PC-9 (cell line): ENCODE results near the gene CAMTA1. TPM values are rescaled to one million over a fixed set of nuclear protein-coding genes. Genes with fewer than 3 reads are reported as not detected.

Experiments used
- BruUV-seq: library from RNA; stranded (reverse); fragments of 400-500 nt; replicated peaks from 2 replicates; lab custom pipeline; 2021; lab: Mats Ljungman, UMichigan
- CTCF ChIA-PET: fragments of 300-600 bp; sonication (Branson Sonifier 250); formaldehyde crosslinking; loops from one replicate; lab custom pipeline; 2022; ENCODE audit warnings: antibody characterized with exemption; lab: Charles Lee
- POLR2A ChIA-PET: fragments of 300-600 bp; sonication (Branson Sonifier 250); formaldehyde crosslinking; loops from one replicate; lab custom pipeline; 2022; ENCODE audit warnings: antibody characterized with exemption; ENCODE audit not compliant: unreplicated experiment; lab: Charles Lee
- DNase-seq, 2 experiments: peaks; one replicate each; pipeline versions ENCODE4 v3.0.0 to v3.0.0-alpha.2; 2015 to 2022; ENCODE audit warnings: mixed read lengths in 1 of 2
- H2AFZ ChIP-seq: fragments of 200-600 bp; sonication (generic); 2 replicates; pipeline ENCODE4 v1.8.1; 2017; ENCODE audit warnings: antibody characterized with exemption
- H3F3A ChIP-seq: fragments of 200-600 bp; sonication (generic); 2 replicates; pipeline ENCODE4 v1.8.1; 2017; ENCODE audit warnings: antibody characterized with exemption, mild to moderate bottlenecking, low read depth; ENCODE audit not compliant: insufficient read depth
- H3K27ac ChIP-seq: fragments of 200-600 bp; sonication (generic); 2 replicates; pipeline ENCODE4 v1.6.1; 2016; ENCODE audit warnings: mixed run types
- H3K27me3 ChIP-seq: fragments of 200-600 bp; sonication (generic); 2 replicates; pipeline ENCODE4 v1.6.1; 2016; ENCODE audit warnings: low read depth, mixed run types; ENCODE audit not compliant: insufficient read depth
- H3K36me3 ChIP-seq: fragments of 200-600 bp; sonication (generic); 2 replicates; pipeline ENCODE4 v1.6.1; 2016; ENCODE audit warnings: low read depth, mixed run types
- H3K4me1 ChIP-seq: fragments of 200-600 bp; sonication (generic); replicated peaks from 2 replicates; pipeline ENCODE4 v1.6.1; 2016; ENCODE audit warnings: mixed run types; ENCODE audit not compliant: insufficient read depth
- H3K4me2 ChIP-seq: fragments of 200-600 bp; sonication (generic); 2 replicates; pipeline ENCODE4 v1.6.1; 2017; ENCODE audit warnings: mixed run types
- H3K4me3 ChIP-seq: fragments of 200-600 bp; sonication (generic); 2 replicates; pipeline ENCODE4 v1.6.1; 2016; ENCODE audit warnings: mixed run types
- H3K79me2 ChIP-seq: fragments of 200-600 bp; sonication (generic); 2 replicates; pipeline ENCODE4 v1.6.1; 2017; ENCODE audit warnings: low read depth, mixed run types
- H3K9me2 ChIP-seq: fragments of 200-600 bp; sonication (generic); 2 replicates; pipeline ENCODE4 v1.8.1; 2017; ENCODE audit warnings: mild to moderate bottlenecking; ENCODE audit not compliant: insufficient read depth
- H3K9me3 ChIP-seq: fragments of 200-600 bp; sonication (generic); 2 replicates; pipeline ENCODE4 v1.8.1; 2016; ENCODE audit warnings: low read depth; ENCODE audit not compliant: insufficient read depth
- H4K20me1 ChIP-seq: fragments of 200-600 bp; sonication (generic); 2 replicates; pipeline ENCODE4 v1.8.1; 2017; ENCODE audit not compliant: insufficient read depth
- EZH2 ChIP-seq: fragments of 200-600 bp; sonication (generic); IDR thresholded peaks from 2 replicates; pipeline ENCODE4 v1.8.0; 2017; ENCODE audit warnings: antibody characterized with exemption, low read depth
- intact Hi-C: fragments of 100-400 bp; cut with micrococcal nuclease; formaldehyde crosslinking; loops from one replicate; pipeline ENCODE4 v1.10.0; 2022; ENCODE audit not compliant: unreplicated experiment
- total RNA-seq: library from RNA; stranded (reverse); gene quantifications from 2 replicates; pipeline ENCODE4 v1.2.3, GENCODE V29; 2021
- TF ChIP-seq, protein P1 (sequence below): fragments of 200-600 bp; sonication (generic); conservative IDR thresholded peaks from 2 replicates; pipeline ENCODE4 v1.6.1; 2017; ENCODE audit warnings: mixed run types, antibody characterized with exemption, mild to moderate bottlenecking, moderate library complexity

CAMTA1 gene
- total RNA-seq, 1 experiment from 2014 or later = 72.3 TPM

GRCh38 chr1:7487766-7488474 is 702.7 kb downstream of the CAMTA1 start:
- no peak overlapping the region for H2AFZ ChIP-seq
- no peaks in the 10 kb centered on the region for H3K4me1 ChIP-seq
- no peaks in the 10 kb centered on the region for H3K79me2 ChIP-seq
- H3F3A ChIP-seq = no peaks in the 10 kb centered on the region
- DNase-seq = no peak
- H3K4me3 ChIP-seq = no peak overlapping the region
- H3K36me3 ChIP-seq = no peaks in the 10 kb centered on the region
- H4K20me1 ChIP-seq = no peaks in the 10 kb centered on the region
- intact Hi-C loops = no loop called here
- CTCF ChIA-PET = no interaction called here
- H3K4me2 ChIP-seq = no peak overlapping the region
- no peak for TF ChIP-seq EZH2
- TF ChIP-seq, protein P1, sequence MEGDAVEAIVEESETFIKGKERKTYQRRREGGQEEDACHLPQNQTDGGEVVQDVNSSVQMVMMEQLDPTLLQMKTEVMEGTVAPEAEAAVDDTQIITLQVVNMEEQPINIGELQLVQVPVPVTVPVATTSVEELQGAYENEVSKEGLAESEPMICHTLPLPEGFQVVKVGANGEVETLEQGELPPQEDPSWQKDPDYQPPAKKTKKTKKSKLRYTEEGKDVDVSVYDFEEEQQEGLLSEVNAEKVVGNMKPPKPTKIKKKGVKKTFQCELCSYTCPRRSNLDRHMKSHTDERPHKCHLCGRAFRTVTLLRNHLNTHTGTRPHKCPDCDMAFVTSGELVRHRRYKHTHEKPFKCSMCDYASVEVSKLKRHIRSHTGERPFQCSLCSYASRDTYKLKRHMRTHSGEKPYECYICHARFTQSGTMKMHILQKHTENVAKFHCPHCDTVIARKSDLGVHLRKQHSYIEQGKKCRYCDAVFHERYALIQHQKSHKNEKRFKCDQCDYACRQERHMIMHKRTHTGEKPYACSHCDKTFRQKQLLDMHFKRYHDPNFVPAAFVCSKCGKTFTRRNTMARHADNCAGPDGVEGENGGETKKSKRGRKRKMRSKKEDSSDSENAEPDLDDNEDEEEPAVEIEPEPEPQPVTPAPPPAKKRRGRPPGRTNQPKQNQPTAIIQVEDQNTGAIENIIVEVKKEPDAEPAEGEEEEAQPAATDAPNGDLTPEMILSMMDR = no peak
- BruUV-seq = no TSS peak
- peaks cover 34% of the 10 kb centered on the region for H3K27me3 ChIP-seq
- no peaks in the 10 kb centered on the region for H3K9me3 ChIP-seq
- no peak overlapping the region for H3K27ac ChIP-seq
- POLR2A ChIA-PET = no interaction called here
- H3K9me2 ChIP-seq = no peaks in the 10 kb centered on the region

DNA sequence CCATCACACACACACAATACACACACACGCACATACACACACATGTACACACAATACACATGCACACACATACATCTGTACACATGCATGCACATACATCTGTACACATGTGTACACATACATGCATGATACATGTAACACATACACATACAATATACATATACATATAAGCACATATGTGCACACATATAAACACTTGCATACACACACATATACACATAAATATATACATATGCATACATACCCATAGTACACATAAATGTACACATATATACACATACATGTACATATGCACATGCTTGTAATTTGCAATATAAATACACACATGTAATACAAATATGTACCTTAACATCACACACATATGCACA is 703.2 kb downstream of the CAMTA1 start:
- intact Hi-C loops = no loop called here
- H3K4me3 ChIP-seq = no peak overlapping the region
- ChIA-PET CTCF (no interaction called here), POLR2A (no interaction called here)
- H3K79me2 ChIP-seq = no peaks in the 10 kb centered on the region
- no peak overlapping the region for H3K27ac ChIP-seq
- H3K4me1 ChIP-seq = no peaks in the 10 kb centered on the region
- TF ChIP-seq, protein P1 = no peak
- TF ChIP-seq EZH2 = no peak
- H3K4me2 ChIP-seq = no peak overlapping the region
- no peaks in the 10 kb centered on the region for H3K36me3 ChIP-seq
- no peaks in the 10 kb centered on the region for H4K20me1 ChIP-seq
- H3K27me3 ChIP-seq = peaks cover 30% of the 10 kb centered on the region
- DNase-seq = no peak
- no peak overlapping the region for H2AFZ ChIP-seq
- no peaks in the 10 kb centered on the region for H3K9me3 ChIP-seq
- no TSS peak for BruUV-seq
- no peaks in the 10 kb centered on the region for H3F3A ChIP-seq
- H3K9me2 ChIP-seq = no peaks in the 10 kb centered on the region

- no peak overlapping the region for H3K4me3 ChIP-seq
- intact Hi-C loops = no loop called here
- no peaks in the 10 kb centered on the region for H3K4me1 ChIP-seq
- no peaks in the 10 kb centered on the region for H3K9me2 ChIP-seq
- H3K9me3 ChIP-seq = no peaks in the 10 kb centered on the region
- POLR2A ChIA-PET = no interaction called here
- no peak for DNase-seq
- no peaks in the 10 kb centered on the region for H3K36me3 ChIP-seq
- no peak overlapping the region for H2AFZ ChIP-seq
- BruUV-seq = no TSS peak
- TF ChIP-seq, protein P1 = no peak
- no peak for TF ChIP-seq EZH2
- H3F3A ChIP-seq = no peaks in the 10 kb centered on the region
- H4K20me1 ChIP-seq = no peaks in the 10 kb centered on the region
- no peak overlapping the region for H3K4me2 ChIP-seq
- H3K79me2 ChIP-seq = no peaks in the 10 kb centered on the region
- CTCF ChIA-PET = no interaction called here
- H3K27ac ChIP-seq = no peak overlapping the region
- H3K27me3 ChIP-seq = peaks cover 25% of the 10 kb centered on the region
Observed at GRCh38 chr1:7489586-7489985, 704.3 kb downstream of the CAMTA1 start.
